ENCODE data around the gene GPR179. TPM values are rescaled to one million over a fixed set of nuclear protein-coding genes. Genes with fewer than 3 reads are reported as not detected.

Gene GPR179
- total RNA-seq, 1 experiment from 2014 or later = 0.03 TPM

GRCh38 chr17:38363016-38363415 lies 19.3 kb upstream of the GPR179 start:
- H3K4me1 ChIP-seq (ENCODE audit: control insufficient read depth, insufficient read depth, low read length) = peaks cover 3% of the 10 kb centered on the region; the same call in 1 of the 2 replicates
- in situ Hi-C loops (cut with HindIII; ENCODE audit: low pct_unique_long_range_greater_than_20kb, low sequenced_read_pairs) = no loop called here
- CTCF ChIA-PET = no interaction called here

GRCh38 chr17:38361694-38362465 lies 18.1 kb upstream of the GPR179 start:
- Histone ChIP-seq H3K36me3 (ENCODE audit: control insufficient read depth, insufficient read depth, low read length) (no peaks in the 10 kb centered on the region; the same call in 1 of the 2 replicates), H3K27ac (ENCODE audit: low read length) (no peak overlapping the region), H3K4me1 (ENCODE audit: control insufficient read depth, insufficient read depth, low read length) (peaks cover 8% of the 10 kb centered on the region; the same call in 1 of the 2 replicates), H3K4me3 (ENCODE audit: low read depth in 2 of 2, low read length in 2 of 2) (no peak overlapping the region), H3K27me3 (ENCODE audit: control insufficient read depth, insufficient read depth, low read length) (no peaks in the 10 kb centered on the region), H3K9me3 (ENCODE audit: control insufficient read depth, insufficient read depth, low read depth, low read length) (no peaks in the 10 kb centered on the region)
- intact Hi-C loops (cut with micrococcal nuclease; ENCODE audit: unreplicated experiment) (no loop called here), in situ Hi-C loops (cut with HindIII; ENCODE audit: low pct_unique_long_range_greater_than_20kb, low sequenced_read_pairs) (no loop called here)
- BruUV-seq (replicated peaks) = no TSS peak
- no peak for DNase-seq (ENCODE audit: low read depth, low spot score)
- POLR2A ChIA-PET = no interaction called here
- no peak for ATAC-seq
- TF ChIP-seq POLR2AphosphoS5 (IDR thresholded peaks at IDR 0.05; ENCODE audit: low read depth, low read length) = no peak
- no peak for TF ChIP-seq REST (IDR thresholded peaks at IDR 0.05; ENCODE audit: insufficient read depth in 1 of 2, low read depth in 2 of 2, low read length in 1 of 2)
- no peak for TF ChIP-seq TCF7L2 (IDR thresholded peaks at IDR 0.05; ENCODE audit: low read depth, low read length)
- no peak for TF ChIP-seq SIN3A (IDR thresholded peaks at IDR 0.05; ENCODE audit: borderline replicate concordance, insufficient read depth, low read depth, low read length)
- TF ChIP-seq CTCF (IDR thresholded peaks at IDR 0.05) = no peak
- CTCF ChIA-PET = no interaction called here

More at GRCh38 chr17:38363016-38363415, 19.3 kb upstream of the GPR179 start:
- BruUV-seq (replicated peaks) = no TSS peak
- Histone ChIP-seq H3K9me3 (ENCODE audit: control insufficient read depth, insufficient read depth, low read depth, low read length) (no peaks in the 10 kb centered on the region), H3K36me3 (ENCODE audit: control insufficient read depth, insufficient read depth, low read length) (no peaks in the 10 kb centered on the region; the same call in 1 of the 2 replicates), H3K4me3 (ENCODE audit: low read depth in 2 of 2, low read length in 2 of 2) (no peak overlapping the region), H3K27ac (ENCODE audit: low read length) (no peak overlapping the region), H3K27me3 (ENCODE audit: control insufficient read depth, insufficient read depth, low read length) (no peaks in the 10 kb centered on the region)
- DNase-seq (ENCODE audit: low read depth, low spot score) = no peak
- intact Hi-C loops (cut with micrococcal nuclease; ENCODE audit: unreplicated experiment) = no loop called here
- no peak for ATAC-seq
- TF ChIP-seq TCF7L2 (IDR thresholded peaks at IDR 0.05; ENCODE audit: low read depth, low read length) (no peak), REST (IDR thresholded peaks at IDR 0.05; ENCODE audit: insufficient read depth in 1 of 2, low read depth in 2 of 2, low read length in 1 of 2) (no peak), CTCF (IDR thresholded peaks at IDR 0.05) (no peak), SIN3A (IDR thresholded peaks at IDR 0.05; ENCODE audit: borderline replicate concordance, insufficient read depth, low read depth, low read length) (no peak), POLR2AphosphoS5 (IDR thresholded peaks at IDR 0.05; ENCODE audit: low read depth, low read length) (no peak)
- POLR2A ChIA-PET = interaction anchor here (0.7 kb wide), 1 partner anchor 11 kb away, joined by 3 read pairs; the partner anchor contains the start of gene SOCS7
